ENCODE data around the gene SLIT1.
"Not testable (repeated sequence)": the region's sequence is repeated elsewhere in the genome, so short reads cannot be mapped to it uniquely, and the experiment has no call there.

Gene SLIT1

DNA sequence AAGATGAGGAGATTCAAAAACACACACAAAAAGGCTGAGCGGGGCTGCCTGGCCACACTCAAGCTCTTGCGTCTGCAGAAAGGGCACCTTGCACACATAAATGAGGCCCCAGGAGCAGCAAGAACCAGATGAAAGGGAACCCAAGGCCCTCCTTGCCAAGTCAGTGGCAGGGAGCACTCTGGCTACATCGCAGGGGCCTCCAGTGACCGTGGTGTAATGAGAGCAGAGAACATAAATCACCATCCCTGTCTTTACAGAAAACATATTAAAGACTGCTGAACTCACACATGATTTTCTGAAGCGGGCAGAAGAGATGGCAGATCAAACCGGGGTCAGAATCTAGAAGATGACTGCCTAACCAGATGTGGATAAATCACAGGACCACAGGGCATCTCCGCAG lies 80.5 kb downstream of the SLIT1 start:
- no peak for DNase-seq

DNA sequence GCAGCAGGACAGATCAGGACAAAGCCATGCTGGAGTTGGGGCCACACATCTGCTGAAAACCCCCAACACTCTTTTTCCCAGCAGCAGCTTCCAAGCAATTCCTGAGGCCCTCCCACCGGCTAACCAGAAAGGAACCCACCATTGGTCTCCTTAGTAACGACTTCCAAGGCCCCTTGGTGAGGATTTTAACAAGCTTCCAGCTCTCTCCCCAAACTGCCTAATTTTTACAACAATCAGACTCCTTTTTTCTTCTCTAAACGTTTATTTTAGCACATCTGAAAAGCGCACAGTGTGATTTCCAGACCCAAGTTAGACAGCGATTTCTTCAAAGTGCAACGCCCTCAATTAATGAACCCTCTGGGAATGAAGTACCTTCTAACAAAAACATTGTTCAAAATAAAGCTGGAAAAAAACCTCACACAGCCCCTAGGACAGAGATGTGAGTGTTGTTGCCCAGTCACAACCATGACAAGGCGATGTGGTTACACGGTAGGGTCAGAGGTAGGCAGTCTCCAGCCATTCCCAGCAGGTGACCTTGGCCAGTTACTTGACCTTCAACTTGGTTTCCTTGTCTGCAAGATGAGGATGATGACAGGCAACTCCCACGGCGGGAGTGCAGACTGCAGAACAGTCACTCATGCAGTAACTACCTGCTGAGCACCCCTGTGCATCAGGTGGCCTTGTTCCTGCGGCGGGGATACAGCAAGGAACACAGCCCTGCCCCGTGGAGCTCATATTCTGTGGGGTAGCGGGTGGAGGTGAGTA lies 82.3 kb downstream of the SLIT1 start:
- DNase-seq = no peak

DNA sequence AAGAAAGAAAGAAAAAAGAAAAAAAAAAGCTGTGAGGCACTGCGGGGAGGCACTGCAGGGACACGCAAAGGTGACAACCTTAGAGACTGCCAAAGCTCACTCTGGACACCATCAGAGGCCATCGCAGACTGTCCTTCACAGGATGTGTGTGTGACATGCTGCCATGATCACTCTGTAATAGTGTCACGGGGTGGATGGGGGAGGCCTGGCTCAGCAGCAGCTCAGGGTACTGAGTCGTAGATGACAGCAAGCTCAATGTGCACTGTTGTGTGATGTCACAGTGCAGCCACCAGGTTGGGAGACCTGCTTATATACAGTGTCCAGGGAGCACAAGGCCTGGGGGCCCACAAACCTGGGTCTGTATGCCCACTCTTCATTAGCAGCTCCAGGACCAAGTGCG lies 83.3 kb downstream of the SLIT1 start:
- no peak for DNase-seq

DNA sequence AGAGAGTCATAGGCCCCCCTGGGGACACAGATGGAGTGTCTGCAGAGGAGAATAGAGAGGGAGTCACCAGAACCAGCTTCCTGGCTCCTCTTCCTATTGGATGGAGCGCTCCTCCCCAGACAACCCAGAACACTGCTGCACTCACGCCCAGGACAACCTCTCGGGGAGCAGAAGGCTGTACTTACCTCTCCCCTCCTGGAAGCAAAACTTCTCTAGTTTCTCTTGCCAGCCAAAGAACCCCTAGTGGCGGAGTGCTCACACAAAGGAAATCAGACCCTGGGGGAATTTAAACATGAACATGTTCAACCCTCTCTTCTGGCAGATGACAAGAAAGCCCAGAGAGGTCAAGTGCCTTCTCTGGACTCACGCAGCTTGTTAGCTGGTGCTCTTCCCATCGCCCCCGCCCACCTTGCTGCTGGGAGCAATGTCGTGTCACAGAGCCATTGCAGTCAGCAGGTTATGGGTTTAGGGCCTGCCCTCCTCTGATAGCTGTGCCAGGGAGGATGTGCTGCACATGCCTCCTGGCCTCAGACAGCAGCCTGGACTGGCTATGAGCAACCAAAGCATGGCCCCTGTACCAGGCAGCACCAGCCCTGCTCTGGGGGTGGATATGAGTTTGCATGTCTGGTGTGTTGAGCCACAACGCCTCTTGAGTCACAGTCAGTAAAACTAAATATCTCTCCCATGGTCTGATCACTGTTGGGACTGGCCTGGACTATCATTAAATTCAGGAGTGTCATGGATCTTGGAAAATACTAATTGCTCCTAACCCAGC lies 84.4 kb downstream of the SLIT1 start:
- no peak for DNase-seq

DNA sequence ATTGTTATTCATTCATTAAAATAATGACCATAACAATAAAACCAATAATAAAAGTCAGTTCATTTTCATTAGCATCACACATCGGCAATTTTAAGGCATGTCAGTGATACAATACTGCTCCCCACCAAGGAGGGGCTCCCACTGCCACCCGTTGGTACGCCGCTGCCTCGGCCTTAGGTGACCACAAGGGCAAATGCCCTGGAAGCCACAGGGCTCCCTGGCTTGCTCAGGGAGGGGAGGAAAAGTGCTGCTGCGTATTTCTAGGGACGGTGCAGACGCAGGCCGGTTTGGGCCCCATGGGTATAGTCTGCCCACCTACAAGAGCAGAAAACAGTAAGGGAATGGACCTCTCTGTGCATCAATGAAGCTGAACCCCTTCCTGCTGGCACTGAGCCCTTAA lies 85.1 kb downstream of the SLIT1 start:
- no peak for DNase-seq

DNA sequence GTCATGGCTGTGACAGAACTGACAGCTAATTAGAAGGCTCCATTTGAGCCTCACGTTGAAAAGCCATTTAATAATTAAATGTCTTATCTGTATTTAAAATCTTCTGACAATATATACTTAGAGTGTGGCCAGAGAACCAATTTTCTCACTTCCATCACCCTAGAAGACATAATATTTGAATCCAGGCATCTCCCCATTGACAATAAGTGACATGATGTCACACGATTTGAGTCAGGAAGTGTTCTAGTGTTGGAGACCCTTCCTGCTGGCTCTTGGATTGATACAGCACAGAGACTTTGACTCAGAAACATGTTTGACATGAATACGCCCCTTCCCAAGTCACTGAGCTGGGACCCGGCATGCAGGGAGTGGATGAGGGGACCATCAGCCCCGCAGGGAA lies 85.9 kb downstream of the SLIT1 start:
- DNase-seq = no peak

DNA sequence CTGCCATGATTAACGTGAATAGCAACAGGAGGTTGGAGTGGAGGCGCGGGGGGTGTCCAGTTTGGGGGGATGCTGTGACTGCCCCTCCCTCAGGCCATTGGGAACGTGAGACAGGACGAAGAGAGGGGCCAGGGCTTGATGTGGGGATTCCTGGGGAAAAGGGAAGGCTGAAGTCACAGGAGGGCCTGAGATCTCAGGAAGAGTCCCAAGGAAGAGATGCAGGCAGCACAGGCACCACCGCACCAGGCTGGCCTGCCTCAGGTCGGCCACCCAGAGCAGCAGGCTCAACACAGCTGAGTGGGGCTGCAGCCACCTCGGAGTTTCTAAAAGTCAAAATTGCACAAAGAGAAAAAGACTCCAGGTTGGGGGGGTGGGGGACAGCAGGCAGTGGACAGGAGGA lies 86.7 kb downstream of the SLIT1 start:
- no peak for DNase-seq

DNA sequence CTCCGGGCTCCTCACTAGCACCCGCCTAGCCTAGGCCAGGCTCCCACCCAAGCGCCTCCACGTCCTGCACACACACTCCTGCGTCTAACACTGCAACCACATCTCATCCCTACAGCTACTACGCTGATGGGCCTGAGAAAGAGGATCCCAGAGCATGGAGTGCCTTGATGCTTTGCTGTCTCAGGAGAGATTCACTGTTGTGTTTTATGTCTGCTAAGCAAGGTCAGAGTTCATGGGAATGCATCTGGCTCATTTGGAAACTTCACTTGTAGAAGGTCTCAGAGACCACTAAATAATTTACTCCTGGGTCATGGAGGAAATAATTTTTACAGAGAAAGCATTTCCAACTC lies 88.7 kb downstream of the SLIT1 start:
- no peak for DNase-seq

DNA sequence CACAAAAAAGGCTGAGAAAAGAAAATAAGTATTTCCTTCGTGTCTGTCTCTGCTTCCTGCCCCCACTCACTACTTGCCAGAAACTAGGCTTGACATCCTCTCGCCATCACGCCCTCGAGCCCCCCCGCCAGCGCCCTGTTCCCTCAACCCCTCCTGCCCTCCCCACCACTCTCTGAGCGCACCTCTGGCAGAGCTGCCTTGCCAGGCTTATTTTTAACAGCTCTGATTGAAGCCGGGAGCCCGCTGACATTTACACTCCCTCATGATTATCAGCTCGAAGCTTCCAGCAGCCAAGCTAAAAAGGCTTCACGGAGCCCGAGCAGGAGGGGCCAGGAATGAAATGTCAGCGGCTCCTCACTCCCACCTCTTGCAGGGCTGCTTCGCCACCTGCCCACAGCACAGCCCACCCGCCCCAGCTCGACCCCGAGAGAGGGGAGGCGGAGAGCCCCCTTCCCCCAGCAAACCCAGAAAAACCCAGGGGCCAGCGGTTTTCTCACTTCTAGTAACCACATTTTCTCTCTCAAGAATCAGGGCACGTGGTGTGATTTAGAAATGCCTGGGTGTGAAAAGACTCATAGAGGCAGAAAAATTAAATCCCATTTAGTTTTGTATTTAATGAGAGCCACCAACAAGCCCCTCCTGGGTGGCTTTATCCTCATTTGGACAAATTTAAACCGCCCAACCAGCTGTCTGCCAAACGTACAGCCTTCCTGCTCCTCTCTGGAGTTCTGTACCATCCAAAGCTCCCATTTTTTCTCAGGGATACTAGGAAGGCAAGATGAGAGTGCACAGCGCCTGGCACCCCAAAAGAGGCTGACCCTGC lies 89.3 kb downstream of the SLIT1 start:
- no peak for DNase-seq

DNA sequence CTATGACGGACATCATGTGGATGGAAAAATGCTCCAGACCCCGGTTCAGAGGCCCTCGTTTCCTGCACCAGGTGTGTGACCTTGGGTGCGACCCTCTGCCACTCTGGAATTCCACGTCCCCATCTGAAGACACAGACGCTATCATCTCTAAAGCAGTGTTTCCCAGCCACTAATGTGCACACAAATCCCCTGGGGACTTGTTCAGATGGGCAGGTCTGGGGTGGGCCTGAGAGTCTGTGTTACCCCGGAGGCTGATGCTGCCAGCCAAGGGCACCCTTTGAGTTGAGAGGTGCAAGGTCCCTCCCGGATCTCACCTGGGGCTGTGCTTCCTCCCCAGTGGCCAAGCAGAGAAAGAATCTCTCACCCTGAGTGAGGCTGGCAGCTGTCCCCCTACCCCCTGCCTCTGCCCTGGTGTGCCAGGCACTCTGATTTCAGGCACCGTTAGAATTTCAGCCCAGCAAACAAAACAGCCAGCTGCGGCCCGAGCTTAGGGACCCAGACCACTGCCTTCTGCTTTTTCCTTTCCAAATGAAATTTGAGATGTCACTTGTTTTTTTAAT lies 90.0 kb downstream of the SLIT1 start:
- no peak for DNase-seq

DNA sequence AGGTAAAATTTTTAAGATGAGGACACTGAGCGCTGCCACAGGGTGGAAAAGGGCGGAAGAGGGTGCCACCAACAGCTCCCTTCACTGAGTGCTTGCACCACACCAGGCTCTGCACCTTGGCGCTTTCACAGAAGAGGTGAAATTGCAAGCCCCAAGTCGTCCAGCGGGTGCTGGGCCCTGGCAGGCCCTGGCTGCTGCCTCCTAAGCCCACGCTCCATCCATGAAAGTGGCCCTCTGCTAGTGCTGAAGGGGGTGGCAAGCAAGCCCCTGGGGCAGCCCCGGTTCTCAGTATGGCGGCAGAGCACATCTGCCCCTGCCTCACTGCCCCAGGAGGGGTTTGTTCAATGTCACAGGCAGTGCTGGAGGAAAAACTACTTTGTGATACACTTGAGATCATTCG lies 95.1 kb downstream of the SLIT1 start:
- no peak for DNase-seq

DNA sequence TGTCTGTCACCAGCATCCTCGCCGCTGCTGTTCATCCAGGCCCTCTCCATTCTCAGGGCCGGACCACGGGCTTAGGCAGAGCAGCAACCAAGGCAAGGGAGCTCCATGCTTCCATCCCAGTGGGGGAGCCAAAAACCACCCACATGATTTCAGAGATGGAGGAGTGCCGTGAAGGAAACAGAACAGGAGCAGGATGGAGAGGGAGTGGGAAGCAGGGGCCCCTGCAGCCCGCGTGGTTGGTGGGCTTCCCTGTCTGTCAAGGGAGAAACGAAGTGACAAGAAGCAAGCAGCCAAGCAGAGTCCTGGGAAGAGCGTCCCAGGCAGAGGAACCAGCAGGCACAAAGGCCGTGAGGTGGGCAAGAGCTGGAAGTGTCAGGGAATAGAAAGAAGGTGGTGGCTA lies 95.7 kb downstream of the SLIT1 start:
- no peak for DNase-seq

DNA sequence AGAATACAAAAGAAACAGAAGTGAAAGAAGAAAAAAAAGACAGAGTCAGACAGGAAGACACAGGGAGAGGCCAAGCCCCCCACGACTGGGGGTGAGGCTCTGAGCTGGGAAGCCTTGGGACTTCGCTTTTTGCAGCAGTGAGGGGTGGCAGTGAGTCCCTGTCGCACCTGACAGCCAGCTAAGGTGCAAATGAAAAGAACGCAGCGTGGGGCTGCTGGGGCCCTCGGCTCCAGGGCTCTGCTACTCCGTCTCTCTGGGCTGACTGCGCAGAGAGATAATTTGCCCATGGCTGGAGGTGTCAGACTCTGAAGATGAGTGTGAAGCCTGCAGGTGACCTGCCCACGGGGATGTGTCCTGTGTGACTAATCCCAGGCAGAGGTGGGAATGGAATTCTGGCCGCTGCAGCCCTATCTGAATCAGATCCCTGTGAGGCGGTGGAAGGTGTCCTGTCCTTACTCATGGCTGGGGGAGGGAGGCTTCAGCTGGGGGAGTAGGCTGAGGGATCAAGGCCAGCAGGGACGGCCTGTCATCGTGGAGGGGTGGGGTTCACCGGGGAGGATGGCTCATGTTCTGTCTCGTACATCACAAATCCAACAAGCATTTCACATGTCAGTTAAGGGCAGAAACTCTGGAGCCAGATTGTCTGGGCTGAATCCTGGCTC lies 96.4 kb downstream of the SLIT1 start:
- no peak for DNase-seq

DNA sequence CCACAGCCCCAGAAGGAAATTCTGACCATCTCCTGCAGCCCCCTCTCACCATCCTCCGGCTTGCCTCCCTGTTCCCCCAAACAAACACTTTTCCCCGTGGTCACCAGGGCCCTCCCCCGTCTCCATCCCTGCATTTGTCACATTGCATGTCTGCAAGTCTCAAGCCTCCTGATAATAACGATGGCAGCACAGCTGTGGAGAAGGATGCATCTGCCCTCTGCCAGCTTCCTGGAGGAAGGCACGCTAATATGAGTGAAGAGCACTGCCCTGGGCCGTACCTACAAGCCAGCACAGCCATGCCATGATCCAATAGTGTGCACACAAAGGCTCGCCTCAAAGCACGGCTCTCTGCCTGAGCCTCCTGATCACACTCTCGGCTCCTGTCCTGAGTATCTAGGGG lies 98.5 kb downstream of the SLIT1 start:
- no peak for DNase-seq

DNA sequence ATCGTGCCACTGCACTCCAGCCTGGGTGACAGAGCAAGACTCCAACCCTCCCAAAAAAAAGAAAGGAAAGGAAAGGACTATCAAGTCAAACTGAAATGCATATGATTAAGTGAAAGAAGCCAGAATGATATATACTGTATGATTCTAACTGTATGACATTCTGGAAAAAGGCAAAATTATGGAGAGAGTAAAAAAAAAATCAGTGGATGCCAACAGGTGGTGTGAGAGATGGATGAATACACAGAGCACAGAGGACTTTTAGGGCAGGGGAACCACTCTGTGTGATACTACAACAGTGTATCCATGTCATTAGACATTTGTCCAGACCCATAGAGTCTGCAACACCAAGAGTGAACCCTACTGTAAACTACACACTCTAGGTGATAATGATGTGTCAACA lies 99.2 kb downstream of the SLIT1 start:
- DNase-seq = no peak

DNA sequence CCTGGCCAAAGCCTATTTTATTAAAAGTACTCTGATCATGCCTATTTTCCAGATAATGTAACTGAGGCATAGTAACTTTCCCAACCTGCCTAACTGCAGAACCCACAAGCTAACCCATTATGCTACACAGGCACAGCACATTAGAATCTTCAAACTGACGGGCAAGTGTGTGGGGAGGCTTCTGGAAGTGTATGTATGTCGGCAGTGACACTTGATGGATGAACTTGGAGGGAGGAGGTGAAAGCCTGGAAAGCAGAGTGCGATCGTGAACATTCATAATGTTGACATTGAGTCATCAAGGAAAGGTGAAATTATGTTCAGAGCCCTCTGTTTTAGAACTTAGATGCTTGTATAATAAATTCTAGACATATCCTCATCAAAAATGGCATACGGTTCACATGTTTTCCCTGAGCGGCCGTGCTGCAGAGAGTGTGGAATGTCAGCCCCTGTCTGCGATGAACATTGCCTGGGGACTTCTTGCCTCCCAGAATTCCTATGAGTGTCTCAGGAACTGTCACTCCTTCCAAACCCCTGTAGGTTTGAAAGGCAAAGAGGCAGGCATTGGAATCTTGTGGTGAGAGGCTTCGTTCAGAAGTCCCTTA lies 102.4 kb downstream of the SLIT1 start:
- DNase-seq = no peak

DNA sequence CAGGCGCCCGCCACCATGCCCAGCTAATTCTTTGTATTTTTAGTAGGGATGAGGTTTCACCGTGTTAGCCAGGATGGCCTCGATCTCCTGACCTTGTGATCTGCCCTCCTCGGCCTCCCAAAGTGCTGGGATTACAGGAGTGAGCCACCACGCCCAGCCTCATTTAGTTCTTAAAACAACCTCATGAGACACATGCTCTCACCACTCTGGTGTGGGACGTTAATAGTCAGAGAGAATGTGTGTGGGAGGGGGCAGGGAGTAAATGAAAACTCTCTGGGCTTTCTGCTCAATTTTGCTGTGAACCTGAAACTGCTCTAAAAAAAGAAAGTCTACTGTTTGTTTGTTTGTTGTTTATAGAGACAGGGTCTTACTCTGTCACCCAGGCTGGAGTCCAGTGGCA lies 103.2 kb downstream of the SLIT1 start:
- DNase-seq = not testable (repeated sequence)

DNA sequence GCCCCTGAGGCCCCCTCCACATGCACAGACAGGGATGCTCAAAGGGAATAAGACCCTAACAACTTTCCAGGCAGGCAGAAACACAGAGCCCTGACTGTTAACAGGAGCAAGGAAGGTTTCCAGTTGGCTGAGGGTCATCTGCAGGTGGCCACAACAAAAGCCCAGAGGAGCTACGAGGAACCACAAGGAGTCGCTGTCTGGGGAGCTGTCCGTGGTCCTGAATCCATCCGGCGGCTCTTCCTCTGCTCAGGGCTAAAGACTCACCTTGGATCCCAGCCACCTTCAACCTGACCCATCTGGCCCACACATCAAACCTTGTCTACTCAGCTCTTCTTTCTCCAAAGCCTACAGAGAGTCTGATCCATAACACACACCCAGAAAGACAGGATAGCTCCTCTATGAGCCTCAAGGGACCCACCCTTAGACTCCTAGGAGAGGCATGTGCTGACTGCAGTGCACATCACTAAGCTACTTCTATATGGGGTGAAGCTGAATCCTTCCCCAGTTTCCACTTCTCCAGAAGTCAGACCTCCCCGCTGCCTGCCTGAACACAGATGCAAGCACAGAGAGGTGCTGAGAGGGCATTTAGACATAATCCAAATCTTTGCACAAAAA lies 104.0 kb downstream of the SLIT1 start:
- DNase-seq = no peak

DNA sequence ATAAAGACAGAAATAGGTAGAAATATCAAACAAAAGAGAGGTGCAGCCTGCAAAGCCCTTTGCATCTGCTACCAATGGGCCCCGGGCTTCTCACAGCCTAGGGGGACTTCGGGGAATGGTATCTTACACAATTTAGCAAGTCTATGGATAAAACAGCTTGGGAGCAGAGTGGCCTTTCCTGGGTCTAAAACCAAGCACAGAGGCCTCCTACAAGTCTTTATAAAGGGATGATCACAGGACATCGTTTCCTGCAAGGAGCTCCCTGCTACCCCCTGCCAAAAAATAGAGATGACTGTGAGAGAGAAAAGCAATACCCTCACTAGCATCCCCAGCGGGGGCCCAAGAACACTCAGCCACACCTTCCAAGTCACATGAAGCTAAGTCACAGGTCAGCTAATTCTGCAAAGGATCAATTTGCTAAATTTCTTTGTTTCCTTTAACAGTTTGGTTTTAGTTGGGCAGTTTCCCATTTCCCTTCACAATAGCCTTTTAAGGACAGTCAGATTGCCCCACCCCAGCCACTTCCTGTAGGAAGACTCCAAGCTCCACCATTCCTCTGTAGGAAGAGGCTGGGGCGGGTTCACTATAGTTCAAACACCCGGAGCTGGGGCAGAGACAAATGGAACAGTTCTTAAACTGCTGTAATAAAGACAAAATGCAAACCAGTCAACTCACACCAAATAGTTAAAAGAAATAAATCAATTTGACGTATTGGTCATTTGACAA lies 105.5 kb downstream of the SLIT1 start:
- DNase-seq = no peak

DNA sequence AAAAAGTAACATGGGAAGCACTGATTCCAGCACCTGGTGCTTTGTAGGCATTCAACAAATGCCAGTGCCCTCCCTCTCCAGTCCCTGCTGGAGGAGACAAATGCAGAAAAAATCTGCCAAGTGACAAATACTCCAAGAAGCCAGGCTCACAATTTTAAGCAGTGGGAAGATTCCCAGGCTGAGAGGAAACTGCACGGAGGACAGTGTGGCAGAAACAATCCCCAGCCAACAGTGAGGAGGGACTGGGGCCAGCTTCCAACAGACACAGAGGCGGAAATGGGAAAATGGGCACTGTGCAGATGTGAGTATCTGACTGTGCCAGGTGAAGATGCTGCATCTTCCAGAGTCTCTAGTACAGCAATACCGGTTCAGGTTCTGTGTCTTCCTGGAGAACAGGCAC lies 106.3 kb downstream of the SLIT1 start:
- DNase-seq = no peak

DNA sequence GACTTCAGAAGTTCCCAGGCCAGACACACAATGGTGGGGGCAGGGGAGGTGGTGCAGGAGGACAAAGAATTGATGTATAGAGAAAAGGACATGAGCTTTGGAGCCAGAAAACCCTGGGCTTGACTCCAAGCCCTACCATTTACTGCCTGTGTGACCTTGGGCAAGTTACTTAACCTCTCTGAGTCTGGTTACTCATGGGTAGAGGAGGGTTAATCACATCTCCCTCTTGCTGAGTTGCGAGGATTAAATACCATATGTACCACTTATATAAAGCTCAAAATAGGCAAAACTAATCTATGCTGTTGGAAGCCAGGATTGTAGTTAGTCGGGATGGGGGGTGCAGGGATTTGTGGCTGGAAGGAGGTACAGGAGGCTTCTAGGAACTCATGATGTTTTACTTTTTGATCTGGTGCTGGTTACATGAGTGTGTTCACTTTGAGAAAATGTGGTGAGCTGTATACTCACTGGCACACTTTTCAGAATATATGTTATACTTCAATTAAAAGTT lies 106.8 kb downstream of the SLIT1 start:
- DNase-seq = no peak
